Stimulated activated CD8-positive, alpha-beta memory T cell treated with anti-CD3 and anti-CD28 coated beads, Interleukin-15, amount 100 ng/mL, for 24 hours (primary cell): ENCODE results near the gene CCDC78.
"Not testable (repeated sequence)": the region's sequence is repeated elsewhere in the genome, so short reads cannot be mapped to it uniquely, and the experiment has no call there.

Source experiments
- DNase-seq: peaks from one replicate; pipeline ENCODE4 v3.0.0-alpha.2; 2020; ENCODE audit warnings: low read depth

CCDC78 gene

DNA sequence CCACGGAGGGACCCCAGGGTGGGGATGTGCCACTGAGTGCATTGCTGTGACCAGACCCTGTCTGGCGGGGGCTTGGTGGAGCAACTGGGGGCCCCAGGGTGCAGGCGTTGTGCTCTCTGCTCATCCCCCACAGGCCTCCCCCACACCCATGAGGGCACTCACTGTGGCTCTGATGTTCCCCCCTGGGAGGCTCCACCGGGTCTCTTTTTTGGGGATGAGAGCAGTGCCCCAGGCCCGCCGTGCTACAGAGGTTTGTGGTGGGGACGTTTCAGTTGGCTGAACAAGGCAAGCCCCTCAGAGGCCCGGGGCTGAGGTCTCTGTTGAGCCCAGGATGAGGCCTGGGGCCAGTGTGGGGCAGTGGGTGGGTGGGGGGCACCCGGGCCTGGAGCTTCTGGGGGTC lies 2.5 kb downstream of the CCDC78 start:
- no peak for DNase-seq

DNA sequence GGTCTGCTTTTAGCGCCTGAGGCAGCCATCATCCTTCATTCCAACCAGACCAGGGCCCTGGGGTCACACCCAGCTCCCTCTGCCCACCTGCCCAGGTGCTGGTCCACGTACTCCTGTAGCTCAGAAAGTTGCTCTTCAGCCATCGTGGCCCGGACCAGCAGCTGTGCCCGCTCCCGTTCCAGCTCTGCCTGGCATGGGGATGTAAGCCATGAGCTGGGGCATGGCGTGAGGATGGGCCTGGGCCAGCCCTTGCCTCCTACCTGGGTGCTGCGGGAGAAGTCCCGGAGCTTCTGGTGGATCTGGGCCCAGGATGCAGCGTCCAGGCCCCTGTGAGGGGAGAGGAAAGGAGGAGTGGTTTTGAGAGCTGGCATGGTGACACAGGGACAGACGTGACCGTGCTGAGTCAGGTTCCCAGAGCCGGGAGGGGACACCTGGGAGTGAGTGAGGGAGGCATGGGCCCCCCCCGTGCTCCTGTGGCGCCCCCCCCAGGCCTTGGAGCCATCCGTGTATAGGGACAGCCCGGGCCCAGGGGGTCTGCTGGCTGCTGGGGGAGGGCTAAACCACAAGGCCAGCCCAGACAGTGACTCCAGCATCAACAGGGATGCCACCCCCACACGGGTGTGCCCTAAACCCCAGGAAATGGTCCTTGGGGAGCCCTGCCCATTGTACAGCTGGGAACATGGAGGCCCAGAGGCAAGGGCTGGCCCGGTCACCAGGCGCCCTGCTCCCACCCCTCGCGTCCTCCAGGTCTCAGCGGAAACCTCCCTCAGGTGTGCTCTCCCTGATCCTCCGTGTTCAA lies 3.2 kb downstream of the CCDC78 start:
- DNase-seq = no peak

DNA sequence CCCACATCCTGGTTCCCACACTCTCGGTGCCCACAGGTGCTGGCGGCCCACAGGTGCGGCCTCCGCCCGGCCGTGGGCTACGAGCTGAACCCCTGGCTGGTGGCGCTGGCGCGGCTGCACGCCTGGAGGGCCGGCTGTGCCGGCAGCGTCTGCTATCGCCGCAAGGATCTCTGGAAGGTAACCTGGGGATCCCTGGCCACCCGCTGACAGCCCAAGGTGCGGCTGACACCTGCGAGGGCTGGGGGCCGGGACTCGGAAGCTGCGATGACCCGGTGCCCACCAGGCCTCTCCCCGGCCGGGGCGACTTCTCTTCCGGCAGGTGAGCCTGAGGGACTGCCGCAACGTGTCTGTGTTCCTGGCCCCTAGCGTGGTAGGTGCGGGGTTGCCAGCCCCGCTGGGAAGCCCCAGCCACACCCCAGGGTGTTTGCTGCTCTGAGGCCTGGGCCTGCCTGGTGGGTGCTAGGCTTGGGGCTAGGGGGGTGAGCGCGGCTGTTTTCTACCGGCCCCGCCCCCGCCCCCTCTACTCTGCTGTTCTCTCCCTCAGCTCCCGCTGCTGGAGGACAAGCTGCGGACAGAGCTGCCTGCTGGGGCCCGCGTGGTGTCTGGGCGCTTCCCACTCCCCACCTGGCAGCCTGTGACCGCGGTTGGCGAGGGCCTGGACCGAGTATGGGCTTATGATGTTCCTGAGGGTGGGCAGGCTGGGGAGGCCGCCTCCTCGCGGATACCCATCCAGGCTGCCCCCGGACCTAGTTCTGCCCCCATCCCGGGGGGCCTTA lies 4.3 kb downstream of the CCDC78 start:
- DNase-seq = no peak

DNA sequence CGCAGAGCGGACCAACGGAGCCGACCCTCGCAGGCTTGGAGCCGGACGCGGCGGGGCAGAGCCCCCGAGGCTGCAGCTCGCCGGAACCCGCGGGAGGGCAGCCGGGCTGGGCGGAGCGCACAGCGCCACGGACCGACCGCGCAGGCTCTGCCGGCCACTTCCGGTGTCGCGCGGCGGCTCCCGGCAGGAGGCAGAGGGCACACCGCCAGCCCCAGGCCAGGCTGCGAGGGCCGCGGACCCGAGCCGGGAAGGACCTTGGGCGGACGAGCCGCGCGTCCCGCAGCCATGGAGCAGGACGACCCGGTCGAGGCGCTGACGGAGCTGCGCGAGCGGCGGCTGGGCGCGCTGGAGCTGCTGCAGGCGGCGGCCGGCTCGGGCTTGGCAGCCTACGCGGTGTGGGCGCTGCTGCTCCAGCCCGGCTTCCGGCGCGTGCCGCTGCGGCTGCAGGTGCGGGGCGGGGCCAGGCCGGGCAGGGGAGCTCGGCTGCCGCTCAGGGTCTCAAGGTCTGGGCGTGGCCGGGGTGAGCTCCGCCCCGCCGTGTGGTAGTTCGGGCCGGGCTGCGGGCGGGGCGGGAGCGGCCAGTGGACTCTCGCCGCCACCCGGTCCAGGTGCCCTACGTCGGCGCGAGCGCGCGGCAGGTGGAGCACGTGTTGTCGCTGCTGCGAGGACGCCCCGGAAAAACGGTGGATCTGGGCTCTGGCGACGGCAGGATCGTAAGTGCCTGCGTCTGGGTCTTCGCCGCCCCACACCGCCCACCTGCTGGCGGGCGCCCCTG lies 5.1 kb downstream of the CCDC78 start, which contains the start of gene ANTKMT:
ANTKMT (plus strand) TSS at position 157 of the 775 bp plus-strand sequence; CDS start at position 286, 129 bp downstream.
- DNase-seq = peak; percentile 55

DNA sequence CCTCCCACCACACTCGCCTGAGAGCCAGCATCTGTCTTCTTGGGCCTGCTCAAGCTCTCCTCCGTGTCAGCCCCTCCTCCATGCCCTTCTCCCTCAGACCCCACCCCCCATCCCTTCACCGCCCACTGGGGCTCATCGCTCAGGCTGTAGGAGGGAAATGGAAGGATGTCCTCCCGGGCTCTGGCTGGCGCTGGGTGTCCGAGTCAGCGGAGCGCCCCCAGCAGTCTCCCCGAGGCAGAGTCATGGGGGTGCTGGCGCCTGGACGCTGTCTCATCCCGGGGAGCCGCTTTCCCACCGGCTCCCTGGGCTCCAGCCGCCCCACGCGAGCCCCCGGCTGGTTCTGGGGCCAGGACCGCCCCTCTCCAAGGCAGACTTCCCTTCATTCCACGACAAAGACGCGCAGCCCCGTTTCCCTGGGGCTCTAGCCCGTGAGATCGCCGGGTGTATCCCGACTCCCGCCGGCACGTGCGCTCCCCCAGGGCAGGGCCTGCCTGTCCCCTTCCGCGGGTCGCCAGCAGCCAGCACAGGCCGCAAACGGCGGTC lies 5.7 kb downstream of the CCDC78 start:
- no peak for DNase-seq

DNA sequence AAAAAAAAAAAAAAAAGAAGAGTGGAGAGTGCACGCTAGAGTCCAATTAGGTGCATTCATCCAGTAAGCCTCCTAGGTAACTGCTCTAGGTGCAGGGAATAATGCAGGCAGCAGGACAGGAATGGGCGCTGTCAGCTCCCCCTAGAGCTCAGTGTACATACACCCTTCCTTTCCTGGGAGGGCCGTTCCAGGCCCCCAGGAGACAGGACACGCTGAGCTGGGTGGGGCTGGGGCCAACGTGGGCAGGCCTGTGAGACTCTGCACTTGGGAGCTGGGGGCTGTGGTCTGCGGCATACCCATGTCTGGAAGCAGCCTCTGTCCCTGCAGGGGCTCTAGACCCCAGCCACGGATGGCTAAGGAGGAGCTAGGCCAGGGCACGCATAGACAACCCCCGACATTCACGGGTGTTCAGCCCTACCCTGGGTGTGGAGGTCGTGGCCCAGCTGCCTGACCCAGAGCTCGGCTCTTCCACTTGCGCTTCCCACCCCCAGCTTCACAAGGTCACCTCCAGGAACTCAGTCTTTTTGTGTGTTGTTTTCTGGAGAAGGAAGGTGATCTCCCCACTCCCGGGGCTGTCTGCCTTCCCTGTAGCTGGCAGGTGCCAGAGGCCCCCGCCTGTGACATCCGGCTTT lies 6.3 kb downstream of the CCDC78 start:
- no peak for DNase-seq

DNA sequence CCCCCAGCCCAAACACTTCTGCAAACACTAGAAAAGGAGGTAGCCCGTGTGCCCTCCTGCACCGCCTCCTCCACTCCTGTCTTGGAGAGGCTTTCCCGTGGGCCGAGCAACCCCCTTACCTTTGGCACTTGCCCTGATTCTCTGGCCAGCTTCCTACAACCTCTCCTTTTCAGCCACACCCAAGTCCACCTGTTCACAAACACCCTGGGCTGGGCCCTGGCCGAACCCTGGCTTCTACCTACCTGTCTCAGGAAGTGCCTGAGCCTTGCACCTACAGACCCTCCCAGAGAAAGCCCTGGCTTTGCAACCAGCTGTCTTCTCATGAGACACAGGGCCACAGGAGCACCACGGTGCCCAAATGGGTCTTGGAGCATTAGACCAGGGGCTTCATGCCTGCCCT lies 7.3 kb downstream of the CCDC78 start:
- no peak for DNase-seq

DNA sequence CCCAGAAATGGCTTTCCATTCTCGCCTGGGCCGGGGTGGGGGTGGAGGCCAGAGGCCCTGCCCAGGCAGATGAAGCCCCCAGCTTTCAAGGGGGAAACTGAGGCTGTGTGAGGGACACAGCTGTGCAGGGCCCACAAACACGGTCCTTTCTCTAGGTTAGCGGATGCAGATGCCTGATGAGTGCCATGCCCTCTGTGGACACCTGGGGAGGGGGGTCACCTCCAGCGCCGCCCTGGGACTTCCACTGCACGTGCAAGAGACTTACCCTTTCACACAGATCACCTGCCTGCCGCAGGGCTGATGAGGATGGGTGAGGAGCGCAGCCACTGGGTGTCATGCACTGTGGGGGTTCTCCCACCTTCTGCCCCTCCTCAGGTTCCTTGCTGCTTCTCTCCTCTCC lies 7.9 kb downstream of the CCDC78 start:
- DNase-seq = no peak

DNA sequence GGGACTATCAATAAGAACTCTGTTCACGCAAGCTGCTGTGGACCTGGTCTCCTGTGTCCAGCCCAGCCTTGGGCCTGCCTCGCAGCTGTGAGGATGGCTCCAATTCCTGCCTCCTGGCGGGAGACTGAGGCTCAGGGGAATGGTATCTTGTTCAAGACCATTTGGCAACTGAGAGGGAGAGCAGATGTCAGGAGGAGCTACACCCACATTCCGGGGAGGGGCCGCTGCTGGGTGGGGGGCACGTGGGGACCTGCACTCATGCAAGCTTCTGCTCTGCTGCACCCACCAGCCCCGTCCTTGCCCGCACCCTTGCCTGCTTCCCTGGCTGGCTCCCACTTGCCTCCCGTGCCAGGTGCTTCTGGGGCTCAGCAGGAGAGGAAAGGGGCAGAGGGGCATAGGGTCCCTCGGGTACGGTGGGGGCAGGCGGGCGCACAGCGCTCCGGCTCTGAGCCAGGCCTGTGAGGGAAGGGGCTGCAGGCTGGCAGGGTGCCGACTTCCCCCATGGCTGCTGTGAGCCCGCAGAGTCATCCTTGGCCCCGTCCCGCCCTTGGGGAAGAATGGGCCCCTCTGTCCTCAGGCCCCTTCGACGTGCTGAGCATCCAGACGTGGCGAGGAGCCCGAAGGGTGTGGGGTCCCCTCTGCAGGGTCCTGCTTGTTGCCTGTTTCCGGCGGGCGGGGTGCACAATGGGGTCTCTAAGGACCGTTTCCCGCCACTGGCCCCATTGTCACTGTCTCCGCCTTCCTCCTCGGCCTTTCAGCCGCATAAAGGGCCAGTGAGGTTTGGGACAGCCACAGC lies 8.6 kb downstream of the CCDC78 start:
- DNase-seq = no peak

DNA sequence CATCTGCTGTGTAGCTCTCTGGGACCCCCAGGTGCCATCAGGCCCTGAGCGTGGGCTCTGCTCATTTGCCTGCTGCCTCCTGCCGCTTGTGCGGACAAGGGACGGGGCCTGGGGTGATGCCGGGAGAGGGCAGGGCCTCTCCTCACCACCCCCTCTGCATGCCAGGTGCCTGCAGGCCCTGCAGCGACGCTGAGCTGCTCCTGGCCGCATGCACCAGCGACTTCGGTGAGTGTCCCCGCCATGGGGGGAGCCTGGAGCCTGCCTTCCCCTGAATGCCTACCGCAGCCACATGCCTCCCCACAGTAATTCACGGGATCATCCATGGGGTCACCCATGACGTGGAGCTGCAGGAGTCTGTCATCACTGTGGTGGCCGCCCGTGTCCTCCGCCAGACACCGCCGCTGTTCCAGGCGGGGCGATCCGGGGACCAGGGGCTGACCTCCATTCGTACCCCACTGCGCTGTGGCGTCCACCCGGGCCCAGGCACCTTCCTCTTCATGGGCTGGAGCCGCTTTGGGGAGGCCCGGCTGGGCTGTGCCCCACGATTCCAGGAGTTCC lies 9.4 kb downstream of the CCDC78 start:
- no peak for DNase-seq

DNA sequence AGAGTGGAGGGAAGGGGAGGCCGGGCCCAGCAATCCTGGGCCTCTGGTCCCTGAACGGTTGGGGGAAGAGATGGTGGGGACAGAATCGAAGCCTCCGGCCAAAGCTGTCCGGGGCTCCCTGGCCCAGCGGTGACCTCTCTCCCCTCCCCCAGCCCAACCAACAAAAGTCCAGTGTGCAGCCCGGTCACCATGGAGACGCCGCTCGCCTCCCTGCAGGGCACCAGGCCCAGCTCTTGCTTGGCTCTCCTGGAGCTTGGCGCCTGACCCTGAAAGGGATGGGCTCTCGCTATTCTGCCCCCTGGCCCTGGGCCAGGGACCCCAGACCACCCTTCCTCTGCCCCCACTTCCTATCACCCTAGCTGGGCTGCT lies 10.1 kb downstream of the CCDC78 start:
- no peak for DNase-seq

DNA sequence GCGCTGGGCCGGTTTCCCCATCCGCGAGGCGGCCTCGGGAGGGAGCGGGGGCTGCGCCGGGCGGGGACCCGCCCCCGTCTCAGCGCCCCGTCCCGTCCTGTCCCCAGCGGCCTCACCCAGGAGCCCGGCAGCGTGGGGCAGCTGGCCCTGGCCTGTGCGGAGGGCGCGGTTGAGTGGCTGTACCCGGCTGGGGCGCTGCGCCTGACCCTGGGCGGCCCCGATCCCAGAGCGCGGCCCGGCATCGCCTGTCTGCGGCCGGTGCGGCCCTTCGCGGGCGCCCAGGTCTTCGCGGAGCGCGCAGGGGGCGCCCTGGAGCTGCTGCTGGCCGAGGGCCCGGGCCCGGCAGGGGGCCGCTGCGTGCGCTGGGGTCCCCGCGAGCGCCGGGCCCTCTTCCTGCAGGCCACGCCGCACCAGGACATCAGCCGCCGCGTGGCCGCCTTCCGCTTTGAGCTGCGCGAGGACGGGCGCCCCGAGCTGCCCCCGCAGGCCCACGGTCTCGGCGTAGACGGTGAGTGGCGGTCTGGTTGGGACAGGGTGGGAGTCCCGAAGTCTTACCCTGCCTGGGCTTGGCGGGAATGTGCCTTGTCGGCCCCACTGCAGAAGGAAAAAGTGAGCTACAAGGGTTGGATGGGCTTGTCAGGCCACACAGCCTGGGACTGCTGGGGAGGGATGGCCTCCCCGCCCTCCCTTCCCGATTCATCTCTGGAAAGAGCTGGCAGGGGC lies 10.6 kb downstream of the CCDC78 start:
- DNase-seq = no peak

DNA sequence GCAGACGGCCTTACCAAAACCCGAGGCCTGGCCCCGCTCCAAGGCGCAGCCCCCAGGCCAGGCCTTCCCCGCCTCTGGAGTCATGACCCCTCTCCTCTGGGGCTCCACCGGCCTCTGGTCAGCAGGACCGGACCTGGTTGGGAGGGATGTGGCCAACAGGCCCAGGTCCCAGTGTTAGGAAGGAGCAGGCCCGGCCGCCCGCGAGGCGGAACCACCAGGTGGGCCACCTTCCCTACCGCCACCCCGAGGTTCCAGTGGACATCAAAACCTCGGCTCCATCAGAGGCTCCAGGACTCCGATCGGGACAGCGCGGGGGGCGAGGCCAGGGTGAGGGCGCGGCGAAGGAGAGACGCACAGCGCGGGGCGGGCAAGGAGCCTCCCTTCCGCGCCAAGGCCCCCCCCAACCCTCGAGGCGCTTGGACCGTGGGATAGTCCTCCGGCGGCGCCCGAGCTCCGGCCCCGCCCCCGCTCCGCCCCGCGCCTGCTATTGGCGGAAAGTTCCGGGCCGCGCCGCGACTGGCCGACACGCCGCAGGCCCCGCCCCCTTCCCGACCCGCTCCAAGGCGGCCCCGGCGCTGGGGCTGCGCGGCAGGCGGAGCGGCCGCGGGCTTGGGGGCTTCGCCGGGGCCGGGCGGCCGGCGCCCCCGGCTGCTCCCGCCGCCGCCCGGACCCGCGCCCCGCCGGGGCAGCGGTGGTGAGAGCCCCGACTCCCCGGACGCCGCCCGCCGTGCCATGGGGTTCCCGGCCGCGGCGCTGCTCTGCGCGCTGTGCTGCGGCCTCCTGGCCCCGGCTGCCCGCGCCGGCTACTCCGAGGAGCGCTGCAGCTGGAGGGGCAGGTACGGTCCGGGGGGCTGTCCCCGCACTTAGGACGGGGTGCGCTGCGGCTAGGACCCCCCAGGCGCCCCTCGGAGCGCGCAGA lies 11.4 kb downstream of the CCDC78 start, which contains the start of gene METRN:
METRN (plus strand) TSS at position 561 of the 919 bp plus-strand sequence; CDS start at position 733, 172 bp downstream.
- DNase-seq = peak; percentile 81

DNA sequence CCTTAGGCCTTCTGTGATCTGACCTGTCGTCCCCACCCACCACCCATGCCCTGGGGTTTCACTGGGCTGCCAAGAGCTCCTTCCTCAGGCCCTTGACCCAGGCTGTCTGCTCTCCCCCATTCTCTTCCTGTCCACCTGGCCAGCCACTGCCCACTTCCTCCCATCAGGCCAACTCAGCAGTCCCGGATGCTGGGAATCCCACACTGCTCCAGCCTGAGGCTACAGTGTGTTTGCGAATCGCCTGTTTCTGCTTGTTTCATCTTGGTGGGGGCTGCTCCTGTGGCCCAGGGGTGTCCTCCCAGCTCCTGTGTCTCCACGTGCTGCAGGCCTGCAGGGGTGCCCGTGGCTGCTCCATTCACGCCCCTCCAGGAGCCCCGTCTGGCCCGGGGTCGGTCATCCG lies 12.2 kb downstream of the CCDC78 start:
- no peak for DNase-seq

DNA sequence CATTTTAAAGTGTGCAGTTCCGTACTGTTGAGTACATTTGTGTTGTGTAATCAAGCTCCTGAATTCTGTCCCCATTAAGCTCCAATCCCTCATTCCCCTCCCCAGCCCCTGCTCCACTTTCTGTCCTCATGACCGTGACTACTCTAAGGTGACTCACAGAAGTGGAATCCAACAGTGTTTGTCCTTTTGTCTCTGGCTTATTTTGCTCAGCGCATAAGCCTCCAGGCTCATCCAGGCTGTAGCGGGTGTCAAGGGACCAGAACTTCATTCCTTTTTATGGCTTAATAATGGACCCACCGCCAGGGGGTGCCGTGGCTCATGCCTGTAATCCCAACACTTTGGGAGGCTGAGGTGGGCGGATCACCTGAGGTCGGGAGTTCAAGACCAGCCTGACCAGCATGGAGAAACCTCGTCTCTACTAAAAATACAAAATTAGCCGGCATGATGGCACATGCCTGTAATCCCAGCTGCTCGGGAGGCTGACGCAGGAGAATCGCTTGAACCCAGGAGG lies 13.4 kb downstream of the CCDC78 start:
- DNase-seq = not testable (repeated sequence)

DNA sequence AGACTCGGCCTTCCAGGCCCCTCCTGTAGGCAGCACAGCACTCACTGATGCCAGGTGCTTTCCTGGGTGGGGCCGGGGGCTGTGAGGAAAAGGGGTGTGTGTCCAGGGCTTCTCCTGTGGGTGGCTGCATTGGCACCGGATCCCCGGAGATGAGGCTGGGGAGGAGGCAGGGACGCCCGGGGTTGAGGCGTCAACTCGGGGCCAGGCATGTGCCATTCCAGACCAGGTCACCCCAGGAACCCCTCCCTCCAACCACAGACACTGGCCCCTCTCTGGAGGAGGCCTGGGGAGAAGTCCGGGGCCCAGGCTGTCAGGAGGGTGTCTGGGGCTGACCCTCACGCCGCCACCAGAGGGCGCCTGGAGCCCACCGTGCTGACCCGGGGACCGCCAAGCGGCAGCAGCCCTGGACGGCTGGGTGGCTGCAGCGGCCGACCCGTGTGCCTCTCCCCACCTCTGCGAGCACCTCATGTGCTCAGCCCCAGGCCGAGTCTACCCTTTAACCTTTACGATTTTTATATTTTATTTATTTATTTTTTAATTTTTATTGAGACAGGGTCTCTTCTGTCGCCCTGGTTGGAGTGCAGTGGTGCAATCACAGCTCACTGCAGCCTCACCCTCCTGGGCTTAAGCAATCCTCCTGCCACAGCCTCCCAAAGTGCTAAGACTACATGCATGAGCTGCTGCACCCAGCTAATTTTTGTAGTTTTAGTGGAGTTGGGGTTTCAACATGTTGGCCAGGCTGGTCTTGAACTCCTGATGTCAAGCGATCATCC lies 14.5 kb downstream of the CCDC78 start:
- peak; percentile 72 for DNase-seq

DNA sequence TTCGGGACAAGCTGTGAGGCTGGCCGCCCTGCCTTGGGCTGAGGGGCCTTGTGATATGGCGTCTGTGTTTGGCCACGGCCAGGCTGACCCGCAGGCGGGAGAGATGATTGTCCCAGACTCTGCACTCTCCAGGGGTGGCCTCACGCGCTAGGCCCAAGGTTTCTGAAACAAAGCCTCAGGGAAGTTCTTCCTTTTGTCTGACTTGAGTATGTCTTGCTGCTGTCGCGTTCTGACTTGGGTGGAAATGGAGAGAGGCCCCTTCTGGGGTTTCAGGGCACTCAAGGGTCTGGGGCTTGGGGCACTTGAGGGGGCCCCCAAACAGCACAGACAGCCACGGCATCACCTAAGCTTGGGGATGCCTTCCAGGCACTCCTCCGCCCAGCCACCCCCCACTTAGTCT lies 15.2 kb downstream of the CCDC78 start:
- DNase-seq = no peak
